ENCODE data around the gene MBNL2.

MBNL2 gene

GRCh38 chr13:97321616-97322321 lies 99.6 kb downstream of the MBNL2 start:
- peak in 2 of 56 donors; percentile 7 to 14 for DNase-seq

GRCh38 chr13:97322740-97323342 lies 100.7 kb downstream of the MBNL2 start:
- no peak for DNase-seq

- no peak for DNase-seq
Measured at GRCh38 chr13:97324115-97324514, 102.0 kb downstream of the MBNL2 start.

GRCh38 chr13:97325738-97326137 lies 103.6 kb downstream of the MBNL2 start:
- DNase-seq, result no peak

GRCh38 chr13:97327086-97327485 lies 105.0 kb downstream of the MBNL2 start:
- DNase-seq, result no peak

- no peak for DNase-seq
Measured at GRCh38 chr13:97327506-97328221, 105.5 kb downstream of the MBNL2 start.

GRCh38 chr13:97328222-97328790 lies 106.2 kb downstream of the MBNL2 start:
- DNase-seq, result no peak

GRCh38 chr13:97329331-97329730 lies 107.2 kb downstream of the MBNL2 start:
- DNase-seq, result no peak

GRCh38 chr13:97330448-97330847 lies 108.3 kb downstream of the MBNL2 start:
- no peak for DNase-seq

- DNase-seq, result no peak
Measured at GRCh38 chr13:97332742-97333141, 110.6 kb downstream of the MBNL2 start.

- no peak for DNase-seq
Measured at GRCh38 chr13:97333983-97334382, 111.8 kb downstream of the MBNL2 start.

GRCh38 chr13:97334690-97335089 lies 112.6 kb downstream of the MBNL2 start:
- DNase-seq, result no peak

GRCh38 chr13:97335488-97336134 lies 113.5 kb downstream of the MBNL2 start:
- no peak for DNase-seq

GRCh38 chr13:97337985-97338499 lies 115.9 kb downstream of the MBNL2 start:
- no peak for DNase-seq

GRCh38 chr13:97338571-97338970 lies 116.4 kb downstream of the MBNL2 start:
- DNase-seq, result peak in 4 of 56 donors; percentile 7 to 19 (median 12)

- DNase-seq, result peak in 30 of 56 donors; percentile 16 to 69 (median 34)
Measured at GRCh38 chr13:97339019-97339987, 117.2 kb downstream of the MBNL2 start.

- DNase-seq, result no peak
Measured at GRCh38 chr13:97339988-97340749, 118.0 kb downstream of the MBNL2 start.

GRCh38 chr13:97341135-97341534 lies 119.0 kb downstream of the MBNL2 start:
- DNase-seq, result no peak

GRCh38 chr13:97342136-97342535 lies 120.0 kb downstream of the MBNL2 start:
- no peak for DNase-seq
